Spinal cord (tissue), 10 donors: Measurements from ENCODE around the gene LTA. TPM values are rescaled to one million over a fixed set of nuclear protein-coding genes. Genes with fewer than 3 reads are reported as not detected.
"Not testable (repeated sequence)": the region's sequence is repeated elsewhere in the genome, so short reads cannot be mapped to it uniquely, and the experiment has no call there.

Source experiments
- DNase-seq, 6 donors: peaks; one replicate each; pipeline versions ENCODE4 v3.0.0 to v3.0.0-alpha.2; 2013 to 2015; ENCODE audit warnings: low spot score in 6 of 6, low read depth in 4 of 6
- H3K27ac ChIP-seq: one replicate; pipeline ENCODE4 v1.5.1; 2013; ENCODE audit warnings: low read depth, low read length, control low read depth
- H3K27me3 ChIP-seq: one replicate; pipeline ENCODE4 v1.6.1; 2013; ENCODE audit warnings: low read length; ENCODE audit not compliant: control insufficient read depth, insufficient read depth
- H3K36me3 ChIP-seq: one replicate; pipeline ENCODE4 v1.6.1; 2013; ENCODE audit warnings: low read length; ENCODE audit not compliant: control insufficient read depth, insufficient read depth
- H3K4me1 ChIP-seq: one replicate; pipeline ENCODE4 v1.6.1; 2013; ENCODE audit warnings: low read length; ENCODE audit not compliant: control insufficient read depth, insufficient read depth
- H3K4me3 ChIP-seq: one replicate; pipeline ENCODE4 v1.5.1; 2013; ENCODE audit warnings: low read depth, low read length, control low read depth
- H3K9me3 ChIP-seq: one replicate; pipeline ENCODE4 v1.6.1; 2013; ENCODE audit warnings: low read length; ENCODE audit not compliant: control insufficient read depth, insufficient read depth
- WGBS: methylation state at CpG from one replicate; pipeline ENCODE4 v1.1.5; 2013; ENCODE audit warnings: missing lambda C conversion rate; ENCODE audit not compliant: insufficient coverage; 5-methylcytosine and 5-hydroxymethylcytosine counted together
- polyA plus RNA-seq, 2 donors: library from polyadenylated mRNA; unstranded; fragments of 120-200 nt; gene quantifications; one replicate each; pipeline ENCODE4 v1.2.1, GENCODE V29; 2013; ENCODE audit not compliant: insufficient read length in 2 of 2
- total RNA-seq, 2 donors: library from RNA; depleted of rRNA in 1 of 2; stranded (reverse); fragments of 120-200 nt in 1 of 2; fragments of >200 nt in 1 of 2; gene quantifications; one replicate each; pipeline versions ENCODE4 v1.2.3 to v1.2.4, GENCODE V29; 2013 to 2014
- donor health status: healthy.

Gene LTA
- total and polyA plus RNA-seq, 4 donors = 0.11 to 0.27 (median 0.22) TPM; not detected in 1

DNA sequence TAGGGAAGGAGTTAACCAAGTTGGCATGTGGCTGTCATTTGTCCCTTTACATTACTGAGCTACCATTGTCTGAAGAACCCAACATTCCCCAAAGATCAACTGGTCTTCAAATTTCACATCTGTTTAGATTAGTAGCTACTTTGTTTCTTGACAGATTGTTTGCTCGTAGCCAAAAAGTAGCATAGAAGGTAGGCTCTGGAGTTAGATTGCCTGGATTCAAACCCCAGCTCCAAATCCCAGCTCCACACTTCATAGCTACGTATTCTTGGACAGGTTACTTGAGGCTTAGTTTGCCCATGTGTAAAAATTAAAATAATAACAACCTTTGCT is 23.6 kb upstream of the LTA start:
- Histone ChIP-seq H3K4me3 (no peak overlapping the region), H3K27me3 (no peaks in the 10 kb centered on the region), H3K4me1 (peaks cover 22% of the 10 kb centered on the region), H3K27ac (no peak overlapping the region), H3K9me3 (no peaks in the 10 kb centered on the region), H3K36me3 (peaks cover 32% of the 10 kb centered on the region)
- WGBS = no CpG with 5 or more reads among the region's 2 CpGs
- no peak for DNase-seq

DNA sequence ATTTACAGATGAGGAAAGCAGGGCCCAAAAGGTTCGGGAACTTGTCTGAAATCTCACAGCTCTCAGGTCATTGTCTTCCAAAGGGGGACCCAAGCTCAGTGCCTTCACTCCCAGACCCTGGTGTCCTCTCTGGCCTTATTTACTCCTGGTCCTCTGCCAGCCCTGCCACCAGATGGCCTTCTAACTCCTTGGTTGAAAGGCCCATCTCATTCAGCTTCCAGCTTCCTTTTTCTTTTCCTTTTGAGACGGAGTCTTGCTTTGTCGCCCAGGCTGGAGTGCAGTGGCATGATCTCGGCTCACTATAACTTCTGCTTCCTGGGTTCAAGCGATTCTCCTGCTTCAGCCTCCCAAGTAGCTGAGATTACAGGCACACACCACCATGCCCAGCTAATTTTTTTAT is 20.7 kb upstream of the LTA start:
- 41% methylated on average over 3 of the region's 5 CpGs for WGBS
- peak in 2 of 6 donors; percentile 18 to 51 for DNase-seq
- not testable (repeated sequence) for H3K4me3 ChIP-seq, H3K27me3 ChIP-seq, H3K9me3 ChIP-seq, H3K27ac ChIP-seq
- Histone ChIP-seq H3K36me3 (peaks cover 47% of the 10 kb centered on the region), H3K4me1 (peaks cover 10% of the 10 kb centered on the region)

DNA sequence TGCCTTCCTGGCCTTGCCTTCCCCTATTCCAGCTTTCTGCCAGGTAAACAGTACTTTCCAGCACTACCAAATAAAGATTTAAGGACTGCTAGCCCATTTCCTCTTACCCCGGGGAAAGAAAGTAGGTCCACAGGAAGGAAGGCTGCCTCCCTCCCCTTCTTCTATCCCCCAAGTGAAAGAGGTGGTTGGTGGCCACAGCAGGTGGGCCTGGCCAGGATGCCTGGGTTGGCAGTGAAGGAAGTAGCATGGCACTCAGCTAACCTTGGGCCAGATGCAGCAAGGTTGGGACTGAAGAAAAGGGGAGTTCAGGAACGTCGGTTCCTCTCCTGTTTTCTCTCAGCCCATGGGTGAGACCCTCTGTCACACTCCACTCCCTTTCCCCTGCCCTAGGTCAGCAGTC is 15.8 kb upstream of the LTA start:
- Histone ChIP-seq H3K27ac (no peak overlapping the region), H3K27me3 (no peaks in the 10 kb centered on the region), H3K4me3 (no peak overlapping the region), H3K4me1 (peaks cover 6% of the 10 kb centered on the region), H3K36me3 (peaks cover 65% of the 10 kb centered on the region), H3K9me3 (no peaks in the 10 kb centered on the region)
- no peak for DNase-seq
- 40% methylated on average over 1 of the region's 3 CpGs for WGBS

GRCh38 chr6:31557443-31558317 is 14.4 kb upstream of the LTA start:
- WGBS = 86% methylated on average over 19 of the region's 24 CpGs
- Histone ChIP-seq H3K27me3 (no peaks in the 10 kb centered on the region), H3K4me1 (peaks cover 6% of the 10 kb centered on the region), H3K36me3 (peaks cover 56% of the 10 kb centered on the region), H3K9me3 (no peaks in the 10 kb centered on the region), H3K27ac (no peak overlapping the region), H3K4me3 (no peak overlapping the region)
- DNase-seq = no peak

- H3K4me1 ChIP-seq = peaks cover 6% of the 10 kb centered on the region
- WGBS = 92% methylated on average over 8 of the region's 8 CpGs
- H3K27me3 ChIP-seq = no peaks in the 10 kb centered on the region
- DNase-seq = no peak
- H3K27ac ChIP-seq = no peak overlapping the region
- H3K36me3 ChIP-seq = peaks cover 56% of the 10 kb centered on the region
- H3K4me3 ChIP-seq = no peak overlapping the region
- no peaks in the 10 kb centered on the region for H3K9me3 ChIP-seq
These were observed 13.8 kb upstream of the LTA start for GRCh38 chr6:31558318-31558625.

DNA sequence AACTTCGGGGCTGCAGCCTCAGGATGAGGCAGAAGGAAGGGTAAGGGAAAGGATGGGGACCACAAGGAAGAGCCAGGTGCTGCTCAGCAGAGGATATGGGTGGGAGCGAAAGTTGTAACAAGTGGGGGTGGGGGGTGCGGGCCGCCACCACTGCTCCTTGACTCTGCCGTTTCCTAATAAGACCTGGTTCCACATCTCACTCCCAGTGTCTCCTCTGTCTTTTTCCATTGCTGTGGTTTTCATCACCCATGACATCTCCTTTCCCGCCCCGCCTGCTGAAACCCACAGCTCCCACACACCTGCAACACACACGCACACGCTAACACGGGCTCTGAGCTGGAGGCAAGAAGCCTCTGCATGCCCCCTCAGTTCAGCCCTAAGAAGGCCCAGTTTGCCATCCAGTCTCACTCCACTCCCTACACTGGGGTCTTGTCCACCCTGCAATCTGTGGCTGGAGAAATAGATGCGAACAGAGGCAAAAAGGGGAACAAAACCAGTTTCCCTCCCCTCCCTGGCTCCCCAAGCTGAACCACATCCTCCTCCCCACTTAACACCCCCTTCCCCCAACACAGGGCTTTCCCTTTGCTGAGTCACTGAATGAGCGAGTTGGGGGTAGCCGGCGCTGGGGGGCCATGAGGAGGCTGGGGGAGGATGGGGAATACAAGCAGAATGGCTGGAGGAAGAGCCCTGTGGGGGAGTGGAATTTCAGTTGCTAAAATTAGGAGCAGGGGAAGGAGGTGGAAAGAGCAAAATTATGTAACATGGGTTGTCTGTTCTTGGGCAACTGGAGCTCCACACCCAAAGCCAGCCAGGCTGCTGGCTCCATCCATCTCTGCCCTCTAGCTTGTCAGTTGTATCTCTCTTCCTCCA is 13.2 kb upstream of the LTA start:
- Histone ChIP-seq H3K4me3 (no peak overlapping the region), H3K4me1 (peaks cover 6% of the 10 kb centered on the region), H3K27me3 (no peaks in the 10 kb centered on the region), H3K36me3 (peaks cover 54% of the 10 kb centered on the region), H3K9me3 (no peaks in the 10 kb centered on the region), H3K27ac (no peak overlapping the region)
- WGBS = 94% methylated on average over 11 of the region's 14 CpGs
- DNase-seq = no peak

DNA sequence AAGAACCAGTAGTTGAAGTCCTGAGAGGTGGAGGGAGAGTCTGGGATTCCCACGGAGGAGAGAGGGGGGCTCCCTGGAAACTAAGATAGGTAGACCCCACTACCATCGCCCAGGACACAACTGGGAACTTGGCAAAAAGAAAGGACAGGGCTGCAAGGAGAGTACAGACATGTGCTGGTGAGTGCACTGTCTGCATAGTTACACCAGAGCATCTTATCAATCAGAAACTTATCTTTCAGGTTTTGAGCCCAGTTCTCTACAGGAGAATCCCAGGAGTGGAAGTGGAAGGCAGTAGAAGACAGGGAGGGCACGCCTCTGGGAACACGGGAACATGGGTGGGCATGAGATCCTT is 12.5 kb upstream of the LTA start:
- no peak for DNase-seq
- Histone ChIP-seq H3K27ac (no peak overlapping the region), H3K4me1 (peaks cover 6% of the 10 kb centered on the region), H3K9me3 (no peaks in the 10 kb centered on the region), H3K36me3 (peaks cover 50% of the 10 kb centered on the region), H3K27me3 (no peaks in the 10 kb centered on the region), H3K4me3 (no peak overlapping the region)
- 77% methylated on average over 2 of the region's 4 CpGs for WGBS

DNA sequence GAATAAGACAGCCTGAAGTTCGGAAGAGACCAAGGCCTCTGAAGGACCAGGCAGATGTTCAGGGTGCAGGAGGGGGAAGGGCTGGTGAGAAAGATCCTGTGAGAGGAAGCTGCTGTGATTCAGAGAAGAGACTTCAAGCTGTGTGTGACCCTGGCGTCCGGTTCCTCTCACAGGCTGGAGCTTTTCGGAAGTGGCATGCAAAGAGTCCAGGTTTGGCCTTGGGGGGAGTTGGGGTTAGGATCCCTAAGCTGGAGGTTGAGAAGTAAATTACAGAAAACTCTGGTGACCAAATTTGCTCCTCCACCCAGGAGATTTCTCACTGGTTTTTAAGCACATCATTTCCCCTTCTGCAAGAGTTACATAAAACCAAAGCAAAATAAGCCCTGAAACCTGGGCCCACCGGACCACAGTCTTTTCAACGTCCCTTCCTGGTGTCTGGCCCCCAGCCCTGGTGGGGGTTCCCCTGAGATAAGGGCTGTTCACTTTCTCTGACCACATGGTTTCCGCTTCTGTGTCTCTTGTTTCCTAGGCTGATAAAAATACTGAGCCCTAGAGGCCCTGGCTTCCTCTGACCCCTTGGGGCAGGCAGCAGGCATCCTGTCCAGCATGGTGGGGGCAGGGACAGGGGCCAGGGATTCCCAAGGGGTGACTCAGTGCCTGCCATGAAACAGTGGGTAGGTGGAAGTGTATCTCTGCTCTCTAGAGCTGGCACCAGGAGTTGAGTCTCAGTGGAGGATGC is 12.0 kb upstream of the LTA start:
- H3K36me3 ChIP-seq = peaks cover 50% of the 10 kb centered on the region
- no peaks in the 10 kb centered on the region for H3K27me3 ChIP-seq
- DNase-seq = no peak
- WGBS = 90% methylated on average over 7 of the region's 7 CpGs
- H3K4me3 ChIP-seq = no peak overlapping the region
- H3K4me1 ChIP-seq = peaks cover 6% of the 10 kb centered on the region
- H3K27ac ChIP-seq = peak overlapping the region; percentile 15
- H3K9me3 ChIP-seq = no peaks in the 10 kb centered on the region

GRCh38 chr6:31560697-31561058 is 11.4 kb upstream of the LTA start:
- Histone ChIP-seq H3K27ac (peak overlapping the region; percentile 15), H3K9me3 (no peaks in the 10 kb centered on the region), H3K36me3 (peaks cover 47% of the 10 kb centered on the region), H3K4me1 (peaks cover 6% of the 10 kb centered on the region), H3K4me3 (no peak overlapping the region), H3K27me3 (no peaks in the 10 kb centered on the region)
- no peak for DNase-seq
